Calu3 (cell line): ENCODE measurements around the gene CRACDL. TPM values are rescaled to one million over a fixed set of nuclear protein-coding genes. Genes with fewer than 3 reads are reported as not detected.

ENCODE experiments used
- BruUV-seq: library from RNA; stranded (reverse); fragments of 400-500 nt; replicated peaks from 2 replicates; lab custom pipeline; 2021; lab: Mats Ljungman, UMichigan
- CTCF ChIA-PET: fragments of 300-600 bp; sonication (Branson Sonifier 250); formaldehyde crosslinking; loops from one replicate; lab custom pipeline; 2022; ENCODE audit warnings: antibody characterized with exemption; lab: Charles Lee
- DNase-seq: peaks from one replicate; pipeline ENCODE4 v3.0.0; 2022
- H3K27ac Mint-ChIP-seq: one replicate; pipeline ENCODE4 v1.8.0; 2022; ENCODE audit warnings: mixed read lengths; ENCODE audit not compliant: unreplicated experiment
- H3K27me3 Mint-ChIP-seq: one replicate; pipeline ENCODE4 v1.8.0; 2022; ENCODE audit warnings: mixed read lengths; ENCODE audit not compliant: unreplicated experiment
- H3K36me3 Mint-ChIP-seq: one replicate; pipeline ENCODE4 v1.8.0; 2022; ENCODE audit warnings: mild to moderate bottlenecking, moderate library complexity, mixed read lengths; ENCODE audit not compliant: insufficient read depth, unreplicated experiment
- H3K4me1 Mint-ChIP-seq: one replicate; pipeline ENCODE4 v1.8.0; 2022; ENCODE audit warnings: mild to moderate bottlenecking, low read depth, mixed read lengths; ENCODE audit not compliant: unreplicated experiment
- H3K4me3 Mint-ChIP-seq: one replicate; pipeline ENCODE4 v1.8.0; 2022; ENCODE audit warnings: mild to moderate bottlenecking, low read depth, moderate library complexity, mixed read lengths; ENCODE audit not compliant: unreplicated experiment
- H3K9me3 Mint-ChIP-seq: one replicate; pipeline ENCODE4 v1.8.0; 2022; ENCODE audit warnings: low read depth, mixed read lengths; ENCODE audit not compliant: unreplicated experiment
- intact Hi-C: fragments of 100-400 bp; cut with micrococcal nuclease; formaldehyde crosslinking; loops from one replicate; pipeline ENCODE4 v1.10.0; 2022; ENCODE audit not compliant: unreplicated experiment
- total RNA-seq: library from RNA; stranded (reverse); gene quantifications from 2 replicates; pipeline ENCODE4 v1.2.3, GENCODE V29; 2022
- TF ChIP-seq, protein P1 (sequence below): fragments of 200-600 bp; IDR thresholded peaks from one replicate; pipeline ENCODE4 v1.8.0; 2022; ENCODE audit warnings: antibody characterized with exemption; ENCODE audit not compliant: unreplicated experiment

CRACDL gene
- total RNA-seq, 1 experiment from 2014 or later, result 16.2 TPM

DNA sequence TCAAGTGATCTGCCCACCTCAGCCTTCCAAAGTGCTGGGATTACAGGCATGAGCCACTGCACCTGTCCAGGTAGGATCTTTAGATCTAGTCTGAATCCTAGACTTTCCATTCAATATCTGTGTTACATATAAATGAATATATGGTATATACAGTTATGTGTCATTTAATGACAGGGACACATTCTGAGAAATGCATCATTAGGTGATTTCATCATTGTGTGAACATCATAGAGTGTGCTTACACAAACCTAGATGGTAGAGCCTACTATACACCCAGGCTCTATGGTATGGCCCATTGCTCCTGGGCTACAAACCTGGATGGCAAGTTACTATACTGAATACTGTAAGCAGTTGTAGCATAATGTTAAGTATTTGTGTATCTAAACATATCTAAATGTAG is 189.6 kb downstream of the CRACDL start:
- CTCF ChIA-PET, result no interaction called here
- Mint-ChIP-seq H3K36me3 (no peaks in the 10 kb centered on the region), H3K27ac (no peak overlapping the region), H3K9me3 (no peaks in the 10 kb centered on the region), H3K27me3 (no peaks in the 10 kb centered on the region), H3K4me1 (no peaks in the 10 kb centered on the region), H3K4me3 (no peak overlapping the region)
- DNase-seq, result no peak
- intact Hi-C loops, result no loop called here
- BruUV-seq, result no TSS peak
- TF ChIP-seq, protein P1, sequence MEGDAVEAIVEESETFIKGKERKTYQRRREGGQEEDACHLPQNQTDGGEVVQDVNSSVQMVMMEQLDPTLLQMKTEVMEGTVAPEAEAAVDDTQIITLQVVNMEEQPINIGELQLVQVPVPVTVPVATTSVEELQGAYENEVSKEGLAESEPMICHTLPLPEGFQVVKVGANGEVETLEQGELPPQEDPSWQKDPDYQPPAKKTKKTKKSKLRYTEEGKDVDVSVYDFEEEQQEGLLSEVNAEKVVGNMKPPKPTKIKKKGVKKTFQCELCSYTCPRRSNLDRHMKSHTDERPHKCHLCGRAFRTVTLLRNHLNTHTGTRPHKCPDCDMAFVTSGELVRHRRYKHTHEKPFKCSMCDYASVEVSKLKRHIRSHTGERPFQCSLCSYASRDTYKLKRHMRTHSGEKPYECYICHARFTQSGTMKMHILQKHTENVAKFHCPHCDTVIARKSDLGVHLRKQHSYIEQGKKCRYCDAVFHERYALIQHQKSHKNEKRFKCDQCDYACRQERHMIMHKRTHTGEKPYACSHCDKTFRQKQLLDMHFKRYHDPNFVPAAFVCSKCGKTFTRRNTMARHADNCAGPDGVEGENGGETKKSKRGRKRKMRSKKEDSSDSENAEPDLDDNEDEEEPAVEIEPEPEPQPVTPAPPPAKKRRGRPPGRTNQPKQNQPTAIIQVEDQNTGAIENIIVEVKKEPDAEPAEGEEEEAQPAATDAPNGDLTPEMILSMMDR, result no peak

DNA sequence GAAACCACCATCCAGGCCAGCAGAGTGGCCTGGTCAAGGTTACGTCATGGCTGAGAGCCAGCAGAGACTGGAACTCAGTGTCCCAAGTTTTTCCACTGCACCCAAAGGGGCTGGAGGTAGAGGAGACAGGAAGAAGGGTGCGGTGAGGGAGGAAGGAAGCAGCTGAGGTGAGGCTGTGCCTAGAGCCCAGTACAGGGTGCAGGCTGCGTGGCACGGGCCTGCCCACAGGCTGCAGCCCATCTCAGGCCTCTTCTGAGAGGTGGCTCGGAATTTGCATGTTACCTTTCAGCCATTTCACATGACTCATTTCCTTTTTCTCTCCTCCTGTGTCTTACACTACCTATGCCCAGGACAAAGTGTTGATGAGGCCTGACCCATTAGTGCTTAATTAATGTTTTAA is 191.4 kb downstream of the CRACDL start:
- BruUV-seq, result no TSS peak
- H3K36me3 Mint-ChIP-seq, result no peaks in the 10 kb centered on the region
- no peaks in the 10 kb centered on the region for H3K4me1 Mint-ChIP-seq
- intact Hi-C loops, result no loop called here
- H3K4me3 Mint-ChIP-seq, result no peak overlapping the region
- no peak for DNase-seq
- no peaks in the 10 kb centered on the region for H3K27me3 Mint-ChIP-seq
- no peaks in the 10 kb centered on the region for H3K9me3 Mint-ChIP-seq
- TF ChIP-seq, protein P1, result no peak
- H3K27ac Mint-ChIP-seq, result no peak overlapping the region
- CTCF ChIA-PET, result no interaction called here

Other genes with a start within 250 kb of the CRACDL start
- gene MGAT4A, start 205.1 kb downstream of the CRACDL start, total RNA-seq, result 21.8 and 23.0 TPM in 2 replicates
- gene C2orf15, start 205.5 kb upstream of the CRACDL start, total RNA-seq, result 6.9 and 7.7 TPM in 2 replicates
- 14.2 and 16.1 TPM in 2 replicates for gene TSGA10, start 218.7 kb upstream of the CRACDL start, total RNA-seq
- 10.4 and 14.1 TPM in 2 replicates for gene LIPT1, start 218.7 kb upstream of the CRACDL start, total RNA-seq
- 28.6 and 29.9 TPM in 2 replicates for gene MITD1, start 244.8 kb upstream of the CRACDL start, total RNA-seq
- gene MRPL30, start 245.0 kb upstream of the CRACDL start, total RNA-seq, result 38.8 and 39.0 TPM in 2 replicates